Testis (tissue), 3 donors: ENCODE data around the gene C6orf52. TPM values are rescaled to one million over a fixed set of nuclear protein-coding genes. Genes with fewer than 3 reads are reported as not detected.

ENCODE experiments used
- DNase-seq: peaks from one replicate; pipeline ENCODE4 v3.0.0-alpha.2; 2019
- H3K27ac ChIP-seq, 2 donors: fragments of 200-600 bp; sonication (generic); one replicate each; pipeline ENCODE4 v1.5.1; 2019
- H3K27me3 ChIP-seq: fragments of 200-600 bp; sonication (generic); one replicate; pipeline ENCODE4 v1.5.1; 2019
- H3K36me3 ChIP-seq: fragments of 200-600 bp; sonication (generic); one replicate; pipeline ENCODE4 v1.5.1; 2017; ENCODE audit warnings: low read depth; ENCODE audit errors: missing control alignments
- H3K4me1 ChIP-seq: fragments of 200-600 bp; sonication (generic); one replicate; pipeline ENCODE4 v1.5.1; 2019
- H3K4me3 ChIP-seq, 2 donors: fragments of 200-600 bp; sonication (generic); one replicate each; pipeline ENCODE4 v1.5.1; 2017 to 2019
- H3K9me3 ChIP-seq: fragments of 200-600 bp; sonication (generic); one replicate; pipeline ENCODE4 v1.5.1; 2017
- POLR2A ChIP-seq: fragments of 450-650 bp; IDR thresholded peaks from one replicate; pipeline ENCODE4 v1.6.1; 2017; ENCODE audit warnings: antibody characterized with exemption, mild to moderate bottlenecking, moderate library complexity
- WGBS, 2 donors: methylation state at CpG; one replicate each; pipeline ENCODE4 v1.1.5; 2018; 5-methylcytosine and 5-hydroxymethylcytosine counted together
- intact Hi-C: fragments of 100-400 bp; cut with DNase I; formaldehyde crosslinking; loops from one replicate; pipeline ENCODE4 v1.15.1; 2023; ENCODE audit warnings: low total_unique reads
- polyA plus RNA-seq: library from polyadenylated mRNA; stranded (reverse); fragments of 350-450 nt; fragmentation: Illumina TruSeq; extraction: RNeasy Lipid Tissue Mini Kit (QIAGEN cat#74804); gene quantifications from one replicate; pipeline ENCODE4 v1.2.3, GENCODE V29; 2014; ENCODE audit warnings: low read depth, low replicate concordance; ENCODE audit not compliant: insufficient read depth
- total RNA-seq, 2 donors: library from RNA; depleted of rRNA; stranded (reverse); fragments of >200 nt; gene quantifications; one replicate each; pipeline ENCODE4 v1.2.3, GENCODE V29; 2016
- TF ChIP-seq, protein P1 (sequence below), 3 experiments: fragments of 450-650 bp in 2 of 3; fragments of 200-600 bp in 1 of 3; sonication (generic) in 1 of 3; IDR thresholded peaks; one replicate each; pipeline ENCODE4 v1.5.1; 2016 to 2019; ENCODE audit warnings: antibody characterized with exemption in 3 of 3, mild to moderate bottlenecking in 2 of 3, moderate library complexity in 1 of 3

Gene C6orf52
- total and polyA plus RNA-seq, 3 donors from 2014 or later: 7.9 to 21.7 (median 14.3) TPM

DNA sequence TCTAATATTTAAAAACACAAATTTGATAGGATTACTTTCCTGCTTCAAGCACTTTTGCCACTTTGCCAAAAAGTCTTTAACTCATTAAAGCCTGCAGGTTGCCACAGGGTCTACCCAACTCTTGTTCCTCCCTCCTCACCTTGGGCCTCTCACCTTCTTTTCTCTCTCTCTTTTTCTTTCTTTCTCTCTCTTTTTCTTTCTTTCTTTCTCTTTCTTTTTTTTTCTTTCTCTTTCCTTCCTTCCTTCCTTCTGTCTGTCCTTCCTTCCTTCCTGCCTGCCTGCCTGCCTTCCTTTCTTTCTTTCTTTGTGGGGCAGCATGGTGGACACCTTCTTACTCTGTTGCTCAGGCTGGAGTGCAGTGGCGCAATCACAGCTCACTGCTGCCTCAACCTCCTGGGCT is 50.2 kb downstream of the C6orf52 start:
- no peak for DNase-seq
- no peak for TF ChIP-seq POLR2A
- TF ChIP-seq, protein P1, sequence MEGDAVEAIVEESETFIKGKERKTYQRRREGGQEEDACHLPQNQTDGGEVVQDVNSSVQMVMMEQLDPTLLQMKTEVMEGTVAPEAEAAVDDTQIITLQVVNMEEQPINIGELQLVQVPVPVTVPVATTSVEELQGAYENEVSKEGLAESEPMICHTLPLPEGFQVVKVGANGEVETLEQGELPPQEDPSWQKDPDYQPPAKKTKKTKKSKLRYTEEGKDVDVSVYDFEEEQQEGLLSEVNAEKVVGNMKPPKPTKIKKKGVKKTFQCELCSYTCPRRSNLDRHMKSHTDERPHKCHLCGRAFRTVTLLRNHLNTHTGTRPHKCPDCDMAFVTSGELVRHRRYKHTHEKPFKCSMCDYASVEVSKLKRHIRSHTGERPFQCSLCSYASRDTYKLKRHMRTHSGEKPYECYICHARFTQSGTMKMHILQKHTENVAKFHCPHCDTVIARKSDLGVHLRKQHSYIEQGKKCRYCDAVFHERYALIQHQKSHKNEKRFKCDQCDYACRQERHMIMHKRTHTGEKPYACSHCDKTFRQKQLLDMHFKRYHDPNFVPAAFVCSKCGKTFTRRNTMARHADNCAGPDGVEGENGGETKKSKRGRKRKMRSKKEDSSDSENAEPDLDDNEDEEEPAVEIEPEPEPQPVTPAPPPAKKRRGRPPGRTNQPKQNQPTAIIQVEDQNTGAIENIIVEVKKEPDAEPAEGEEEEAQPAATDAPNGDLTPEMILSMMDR (IDR thresholded peaks at IDR 0.05): no peak
- no peaks in the 10 kb centered on the region for H3K9me3 ChIP-seq
- no peak overlapping the region for H3K27ac ChIP-seq
- intact Hi-C loops: no loop called here
- 78 to 100% methylated on average over 1 of the region's 1 CpG for WGBS, 2 donors
- H3K27me3 ChIP-seq: no peaks in the 10 kb centered on the region
- H3K4me3 ChIP-seq: no peak overlapping the region
- H3K4me1 ChIP-seq: no peaks in the 10 kb centered on the region
- no peaks in the 10 kb centered on the region for H3K36me3 ChIP-seq

DNA sequence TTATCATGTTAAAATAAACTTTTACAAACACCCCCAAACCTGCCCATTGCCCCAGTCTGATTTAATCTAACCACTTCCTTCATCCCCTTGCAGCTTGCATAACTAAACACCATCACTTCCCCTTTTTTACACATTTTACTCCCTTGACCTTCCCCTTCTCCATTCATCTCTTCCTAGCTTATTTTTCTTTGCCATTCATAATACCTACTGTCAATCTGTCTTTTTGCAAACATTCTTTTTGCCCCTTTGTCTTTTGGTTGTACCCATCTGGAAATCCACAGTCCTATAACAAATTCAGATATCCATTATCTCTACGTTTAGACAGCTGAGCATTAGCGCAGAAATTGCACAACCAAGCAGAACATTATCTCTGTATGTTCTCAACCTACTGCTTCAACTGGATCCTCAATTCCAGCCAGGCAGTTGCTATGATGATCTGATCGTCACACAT is 51.2 kb downstream of the C6orf52 start:
- TF ChIP-seq, protein P1 (IDR thresholded peaks at IDR 0.05): no peak
- no peak for TF ChIP-seq POLR2A
- intact Hi-C loops: no loop called here
- DNase-seq: no peak
- Histone ChIP-seq H3K4me1 (no peaks in the 10 kb centered on the region), H3K36me3 (no peaks in the 10 kb centered on the region), H3K4me3 (no peak overlapping the region), H3K27ac (no peak overlapping the region), H3K9me3 (no peaks in the 10 kb centered on the region), H3K27me3 (no peaks in the 10 kb centered on the region)
- 72 to 83% methylated on average over 3 of the region's 3 CpGs for WGBS, 2 donors

DNA sequence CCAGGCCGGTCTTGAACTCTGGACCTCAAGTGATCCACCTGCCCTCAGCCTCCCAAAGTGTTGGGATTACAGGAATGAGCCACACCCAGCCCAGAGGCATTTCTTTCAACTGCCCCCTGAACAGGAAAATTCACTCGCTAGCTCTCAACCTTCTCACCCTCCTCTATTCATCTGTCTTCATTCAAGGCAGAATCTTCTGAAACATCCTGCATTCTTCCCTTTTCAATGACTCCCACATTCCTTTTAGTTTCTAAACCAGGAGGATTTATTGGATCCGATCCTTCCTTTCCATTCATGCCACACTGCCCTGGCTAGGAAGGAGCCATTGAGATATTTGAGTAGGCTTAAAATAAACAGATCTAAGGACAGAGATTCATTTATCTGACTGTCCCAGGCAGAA is 52.9 kb downstream of the C6orf52 start:
- Histone ChIP-seq H3K27ac (no peak overlapping the region), H3K27me3 (no peaks in the 10 kb centered on the region), H3K36me3 (no peaks in the 10 kb centered on the region), H3K4me3 (no peak overlapping the region), H3K9me3 (no peaks in the 10 kb centered on the region), H3K4me1 (no peaks in the 10 kb centered on the region)
- TF ChIP-seq, protein P1 (IDR thresholded peaks at IDR 0.05): no peak
- no peak for TF ChIP-seq POLR2A
- 59 to 67% methylated on average over 3 of the region's 3 CpGs for WGBS, 2 donors
- intact Hi-C loops: no loop called here
- no peak for DNase-seq

DNA sequence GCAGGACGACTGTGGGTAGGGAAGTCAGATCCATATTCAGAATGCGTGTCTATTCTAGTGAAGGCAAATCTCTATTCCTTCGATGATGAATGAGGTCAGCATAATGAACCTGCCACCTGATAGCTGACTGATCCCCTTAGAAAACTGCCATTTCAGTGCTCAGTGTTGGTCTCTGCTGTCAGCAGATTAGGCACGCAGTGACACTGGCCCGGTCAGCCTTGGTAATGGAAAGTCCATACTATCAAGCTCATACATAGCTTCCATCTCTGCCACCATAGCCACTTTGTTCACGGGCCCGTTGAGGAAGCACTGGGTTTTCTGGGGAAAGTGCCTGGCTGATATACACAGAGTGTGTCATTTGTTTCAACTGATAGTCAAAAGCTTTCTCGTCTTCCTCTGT is 54.0 kb downstream of the C6orf52 start:
- no peaks in the 10 kb centered on the region for H3K27me3 ChIP-seq
- no peak for DNase-seq
- H3K27ac ChIP-seq: no peak overlapping the region
- intact Hi-C loops: no loop called here
- H3K4me1 ChIP-seq: no peaks in the 10 kb centered on the region
- no peak overlapping the region for H3K4me3 ChIP-seq
- TF ChIP-seq, protein P1 (IDR thresholded peaks at IDR 0.05): no peak
- no peak for TF ChIP-seq POLR2A
- no peaks in the 10 kb centered on the region for H3K9me3 ChIP-seq
- WGBS, 2 donors: 92 to 95% methylated on average over 8 of the region's 8 CpGs
- no peaks in the 10 kb centered on the region for H3K36me3 ChIP-seq

DNA sequence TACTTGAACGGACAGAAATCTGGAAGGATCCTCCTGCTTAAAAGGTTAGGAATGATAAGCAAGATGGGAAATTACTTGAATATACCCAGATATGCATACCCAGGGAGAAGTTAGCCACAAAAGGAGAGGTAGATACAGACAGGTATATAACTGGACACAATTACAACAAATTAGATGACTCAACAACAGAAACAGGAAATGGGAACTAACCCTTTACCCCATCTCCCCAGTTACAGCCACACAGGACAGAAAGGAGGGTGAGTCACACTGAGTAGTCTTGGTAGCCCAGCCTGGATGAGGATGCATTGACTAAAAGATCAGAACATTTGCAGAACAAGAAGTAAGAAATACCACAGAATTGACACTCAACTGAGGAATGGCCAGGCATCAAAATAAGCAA is 61.2 kb downstream of the C6orf52 start:
- 71 to 96% methylated on average over 1 of the region's 1 CpG for WGBS, 2 donors
- intact Hi-C loops: no loop called here
- no peak for DNase-seq
- Histone ChIP-seq H3K27ac (no peak overlapping the region), H3K4me3 (no peak overlapping the region), H3K9me3 (no peaks in the 10 kb centered on the region), H3K36me3 (no peaks in the 10 kb centered on the region), H3K4me1 (no peaks in the 10 kb centered on the region), H3K27me3 (no peaks in the 10 kb centered on the region)
- no peak for TF ChIP-seq POLR2A
- TF ChIP-seq, protein P1 (IDR thresholded peaks at IDR 0.05): no peak
